K562 (cell line): Measurements from ENCODE around the gene LZTFL1. TPM values are rescaled to one million over a fixed set of nuclear protein-coding genes. Genes with fewer than 3 reads are reported as not detected.

Experiments used
- ATAC-seq: fragments of 200-7000 bp; cut with Tn5 transposase; 3 replicates; pipeline ENCODE4 v1.9.1; 2020; ENCODE audit warnings: moderate library complexity
- BruUV-seq: library from RNA; stranded (reverse); fragments of 400-500 nt; replicated peaks from 2 replicates; lab custom pipeline; 2021; lab: Mats Ljungman, UMichigan
- CTCF ChIA-PET: fragments of 300-600 bp; formaldehyde crosslinking; extraction: SDS; loops from one replicate; lab custom pipeline; 2021; ENCODE audit warnings: low intra/inter-chr PET ratio; lab: Yijun Ruan, JAX
- POLR2A ChIA-PET: fragments of 300-600, 350-650 bp; sonication (Branson Sonifier 250); formaldehyde crosslinking; extraction: SDS; loops from one replicate; lab custom pipeline; 2021; ENCODE audit warnings: antibody characterized with exemption, inconsistent platforms; lab: Yijun Ruan, JAX
- DNase-seq, 4 experiments: peaks; one replicate each; pipeline versions ENCODE4 v3.0.0 to v3.0.0-alpha.2; 2011 to 2018; ENCODE audit warnings: low spot score in 3 of 4, mixed read lengths in 3 of 4; ENCODE audit errors: extremely low read depth in 1 of 4
- FAIRE-seq: peaks from 2 replicates; lab custom pipeline; 2011; peaks lifted over from hg19 to GRCh38; lab: Jason Lieb, UNC
- H2AFZ ChIP-seq: 2 replicates; pipeline ENCODE4 v1.6.0; 2011; ENCODE audit warnings: low read depth, low read length, control low read depth, inconsistent platforms
- H3K27ac ChIP-seq: fragments of 200-600 bp; 3 replicates; pipeline ENCODE4 v1.8.0; 2011; ENCODE audit warnings: low read depth, mild to moderate bottlenecking, control low read depth, inconsistent platforms, low read length, moderate library complexity, mixed read lengths; ENCODE audit errors: extremely low read depth
- H3K27me3 ChIP-seq, 2 experiments: fragments of 300-600 bp in 1 of 2; 2 replicates in 1 of 2; 3 replicates in 1 of 2; pipeline versions ENCODE4 v1.6.0 to v1.8.0; 2011; ENCODE audit warnings: inconsistent platforms in 2 of 2, low read length in 2 of 2, mild to moderate bottlenecking in 1 of 2, mixed read lengths in 1 of 2, moderate library complexity in 1 of 2; ENCODE audit not compliant: control insufficient read depth in 2 of 2, insufficient read depth in 2 of 2
- H3K36me3 ChIP-seq: fragments of 300-600 bp; 3 replicates; pipeline ENCODE4 v1.8.0; 2011; ENCODE audit warnings: mild to moderate bottlenecking, low read length, inconsistent platforms; ENCODE audit not compliant: control insufficient read depth, insufficient read depth
- H3K4me1 ChIP-seq, 2 experiments: fragments of 200-600 bp in 1 of 2; replicated peaks in 1 of 2; 2 replicates in 1 of 2; 3 replicates in 1 of 2; pipeline versions ENCODE4 v1.5.1 to v1.8.0; 2011; ENCODE audit warnings: inconsistent platforms in 2 of 2, low read length in 2 of 2, mild to moderate bottlenecking in 1 of 2, mixed read lengths in 1 of 2, moderate library complexity in 1 of 2; ENCODE audit not compliant: control insufficient read depth in 2 of 2, insufficient read depth in 2 of 2
- H3K4me2 ChIP-seq: 2 replicates; pipeline ENCODE4 v1.6.1; 2011; ENCODE audit warnings: low read length, control low read depth, inconsistent platforms, mixed read lengths; ENCODE audit not compliant: insufficient read depth
- H3K4me3 ChIP-seq: fragments of 200-600 bp; sonication (generic), shearing (Covaris generic); 2 replicates; pipeline ENCODE4 v1.5.1; 2016; ENCODE audit warnings: control low read depth, inconsistent platforms
- H3K79me2 ChIP-seq: fragments of 200-600 bp; 3 replicates; pipeline ENCODE4 v1.8.0; 2011; ENCODE audit warnings: low read length, inconsistent platforms; ENCODE audit not compliant: control insufficient read depth, insufficient read depth
- H3K9ac ChIP-seq, 2 experiments: 2 replicates each; pipeline versions ENCODE4 v1.6.0 to v1.6.1; 2011; ENCODE audit warnings: low read depth in 2 of 2, low read length in 2 of 2, control low read depth in 1 of 2, inconsistent platforms in 1 of 2, mild to moderate bottlenecking in 1 of 2, mixed read lengths in 1 of 2; ENCODE audit not compliant: insufficient read depth in 1 of 2
- H3K9me1 ChIP-seq: one replicate; pipeline ENCODE4 v1.6.0; 2011; ENCODE audit warnings: inconsistent platforms, mild to moderate bottlenecking, low read length, moderate library complexity; ENCODE audit not compliant: control insufficient read depth, insufficient read depth
- H3K9me3 ChIP-seq: replicated peaks from 2 replicates; pipeline ENCODE4 v1.5.1; 2011; ENCODE audit warnings: low read depth, low read length, inconsistent platforms; ENCODE audit not compliant: control insufficient read depth, insufficient read depth
- H4K20me1 ChIP-seq: replicated peaks from 2 replicates; pipeline ENCODE4 v1.6.1; 2011; ENCODE audit warnings: low read length, inconsistent platforms, mixed read lengths; ENCODE audit not compliant: control insufficient read depth, insufficient read depth
- EP400 ChIP-seq: fragments of 450-650 bp; IDR thresholded peaks from 2 replicates; pipeline ENCODE4 v1.6.1; 2017; ENCODE audit warnings: antibody characterized with exemption, mild to moderate bottlenecking, moderate library complexity
- FIP1L1 ChIP-seq: fragments of 200-400 bp; formaldehyde crosslinking; IDR thresholded peaks from 2 replicates; pipeline ENCODE4 v1.6.1; 2018; ENCODE audit warnings: mild to moderate bottlenecking, low read depth, low read length; ENCODE audit not compliant: poor library complexity, severe bottlenecking
- NFATC3 ChIP-seq: fragments of 450-650 bp; IDR thresholded peaks from 2 replicates; pipeline ENCODE4 v1.6.1; 2017; ENCODE audit warnings: mild to moderate bottlenecking
- PML ChIP-seq: IDR thresholded peaks from 2 replicates; pipeline ENCODE4 v1.6.1; 2012; ENCODE audit warnings: low read length, inconsistent platforms
- RBM25 ChIP-seq: fragments of 200-400 bp; formaldehyde crosslinking; IDR thresholded peaks from 2 replicates; pipeline ENCODE4 v1.6.1; 2018; ENCODE audit warnings: low read length, low read depth, moderate library complexity; ENCODE audit not compliant: severe bottlenecking
- RNF2 ChIP-seq: sonication (generic); IDR thresholded peaks from 2 replicates; pipeline ENCODE4 v1.6.1; 2016
- ZNF224 ChIP-seq: sonication (generic); formaldehyde crosslinking; IDR thresholded peaks from 2 replicates; pipeline ENCODE4 v1.8.0; 2022; ENCODE audit warnings: mild to moderate bottlenecking, missing genetic modification reagents
- ZNF324 ChIP-seq: fragments of 250-450 bp; sonication (Bioruptor Pico); IDR thresholded peaks from 2 replicates; pipeline ENCODE4 v1.4.0; 2020; ENCODE audit warnings: mild to moderate bottlenecking
- WGBS: fragments of 100-300 bp; shearing (Covaris generic); methylation state at CpG from one replicate; pipeline ENCODE4 v1.1.6; 2016; ENCODE audit warnings: low coverage, mixed read lengths; ENCODE audit not compliant: insufficient coverage; ENCODE audit errors: missing lambda C conversion rate; 5-methylcytosine and 5-hydroxymethylcytosine counted together
- in situ Hi-C: fragments of 300-500 bp; cut with MboI; formaldehyde crosslinking; loops from 4 replicates; pipeline ENCODE4 v1.15.0; 2018; ENCODE audit warnings: inconsistent platforms, mixed read lengths
- intact Hi-C: fragments of 100-400 bp; cut with micrococcal nuclease; formaldehyde crosslinking; loops from 2 replicates; pipeline ENCODE4 v1.14.2; 2022
- polyA plus RNA-seq, 8 experiments: library from polyadenylated mRNA; depleted of rRNA in 4 of 8; stranded (reverse) in 5 of 8; unstranded in 3 of 8; fragments of >200 nt; fragmentation: Nextera tagmentation in 2 of 8; fragmentation: Illumina TruSeq in 1 of 8; extraction: Ambion mirVana in 2 of 8; extraction: Trizol in 1 of 8; gene quantifications; 2 replicates each; pipeline versions ENCODE4 v1.2.1 to v1.2.3, GENCODE V29; 2011 to 2014; ENCODE audit warnings: inconsistent platforms in 1 of 8, missing spikeins in 1 of 8
- total RNA-seq, 7 experiments: library from RNA; depleted of rRNA in 6 of 7; stranded (reverse); fragments of >200 nt in 6 of 7; fragmentation: Illumina TruSeq in 2 of 7; extraction: Trizol in 2 of 7; gene quantifications; 2 replicates each; pipeline versions ENCODE4 v1.2.1 to v1.2.3, GENCODE V29; 2011 to 2021; ENCODE audit warnings: low replicate concordance in 1 of 7
- TF ChIP-seq, protein P1 (sequence below), 2 experiments: IDR thresholded peaks; 2 replicates each; pipeline ENCODE4 v1.6.1; 2011; ENCODE audit warnings: borderline replicate concordance in 1 of 2, control low read depth in 1 of 2, low read depth in 1 of 2, low read length in 1 of 2, mild to moderate bottlenecking in 1 of 2, mixed read lengths in 1 of 2, moderate library complexity in 1 of 2; ENCODE audit not compliant: insufficient read depth in 1 of 2, insufficient read length in 1 of 2, poor library complexity in 1 of 2, severe bottlenecking in 1 of 2; ENCODE audit errors: extremely low read depth in 1 of 2
- TF ChIP-seq, protein P2 (sequence below): fragments of 250-450 bp; sonication (Bioruptor Pico); IDR thresholded peaks from 2 replicates; pipeline ENCODE4 v1.6.1; 2021; ENCODE audit warnings: mild to moderate bottlenecking

Gene LZTFL1
- total and polyA plus RNA-seq, 9 of the 15 experiments (the other 6 are each of a cell fraction or from before 2014, with no cell fraction given), result 10.7 to 33.7 (median 15.3) TPM

DNA sequence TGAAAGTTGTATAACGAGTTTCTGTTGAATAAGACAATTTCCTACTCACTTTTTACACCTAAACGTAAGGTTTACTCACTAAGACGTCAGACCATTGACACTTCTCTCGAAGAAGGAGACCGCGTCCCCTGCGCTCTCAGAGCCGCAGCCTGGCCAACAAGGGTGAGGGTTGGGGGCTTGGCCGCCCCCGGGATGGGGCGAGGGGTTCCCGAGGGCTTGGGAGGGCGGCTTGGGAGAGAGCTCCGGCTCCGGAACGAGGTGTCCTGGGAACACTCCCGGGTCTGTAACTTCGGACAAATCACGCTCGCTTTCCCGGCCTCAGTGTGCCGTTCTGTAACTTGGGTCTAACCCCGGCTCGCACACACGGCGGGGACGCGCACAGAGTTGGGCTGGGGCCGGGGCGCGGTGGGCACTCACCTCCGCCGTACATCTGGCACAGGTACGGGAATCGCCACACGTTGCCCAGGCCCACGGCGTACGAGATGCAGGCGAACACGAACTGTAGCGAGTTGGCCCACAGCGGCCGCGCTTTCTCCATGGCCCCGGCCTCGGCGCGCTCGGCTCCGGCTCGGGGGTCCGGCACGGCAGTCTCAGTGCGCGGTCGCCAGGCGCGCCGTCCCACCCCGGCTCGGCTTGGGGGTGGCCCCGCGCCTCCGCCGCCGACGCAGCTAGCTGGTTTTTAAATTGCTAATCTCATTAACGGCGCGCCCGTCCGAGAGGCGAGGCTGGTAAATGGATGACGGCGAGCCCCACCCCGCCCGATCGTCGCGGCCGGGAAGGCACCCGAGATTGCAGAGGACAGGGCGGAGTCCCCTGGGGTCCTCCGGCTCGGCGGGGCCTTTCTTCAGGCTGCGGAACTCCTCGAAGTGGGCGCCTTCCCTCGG, 45.8 kb downstream of the LZTFL1 start, which contains the start of gene SLC6A20:
Gene SLC6A20, minus strand, starts transcription at position 655 of the 884 bp plus-strand sequence. Its CDS starts 117 bp downstream, at position 538.
- Histone ChIP-seq H3K9me1 (no peaks in the 10 kb centered on the region), H3K79me2 (no peaks in the 10 kb centered on the region), H3K9me3 (no peaks in the 10 kb centered on the region), H2AFZ (no peak within 1 kb of the TSS), H3K9ac (no peak within 1 kb of the TSS), H3K27ac (no peak within 1 kb of the TSS), H3K36me3 (no peaks in the 10 kb centered on the region), H3K4me3 (no peak within 1 kb of the TSS), H3K27me3 (peaks cover 49 to 72% of the 10 kb centered on the region in 2 experiments), H3K4me1 (peaks cover 0 to 10% of the 10 kb centered on the region in 2 experiments; a peak in 2 of 5 replicates), H3K4me2 (no peak within 1 kb of the TSS), H4K20me1 (no peaks in the 10 kb centered on the region)
- ATAC-seq (no peak), DNase-seq (no peak), FAIRE-seq (no peak)
- CTCF ChIA-PET, result no interaction called here
- intact Hi-C loops (no loop called here), in situ Hi-C loops (no loop called here)
- WGBS, result 37% methylated on average over 75 of the region's 91 CpGs
- POLR2A ChIA-PET, result no interaction called here
- BruUV-seq, result no TSS peak
- TF ChIP-seq, protein P1, sequence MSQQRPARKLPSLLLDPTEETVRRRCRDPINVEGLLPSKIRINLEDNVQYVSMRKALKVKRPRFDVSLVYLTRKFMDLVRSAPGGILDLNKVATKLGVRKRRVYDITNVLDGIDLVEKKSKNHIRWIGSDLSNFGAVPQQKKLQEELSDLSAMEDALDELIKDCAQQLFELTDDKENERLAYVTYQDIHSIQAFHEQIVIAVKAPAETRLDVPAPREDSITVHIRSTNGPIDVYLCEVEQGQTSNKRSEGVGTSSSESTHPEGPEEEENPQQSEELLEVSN (IDR thresholded peaks at IDR 0.05; ENCODE audit: borderline replicate concordance in 1 of 2, extremely low read depth in 1 of 2, insufficient read depth in 1 of 2, insufficient read length in 1 of 2, low read depth in 1 of 2, low read length in 1 of 2, poor library complexity in 1 of 2, severe bottlenecking in 1 of 2), result no peak
- TF ChIP-seq ZNF324 (CRISPR knock-in tag), result no peak
- no peak for TF ChIP-seq ZNF224 (CRISPR knock-in tag)
- peak; percentile 41; the same call in 1 of the 2 replicates for TF ChIP-seq RNF2
- TF ChIP-seq, protein P2, sequence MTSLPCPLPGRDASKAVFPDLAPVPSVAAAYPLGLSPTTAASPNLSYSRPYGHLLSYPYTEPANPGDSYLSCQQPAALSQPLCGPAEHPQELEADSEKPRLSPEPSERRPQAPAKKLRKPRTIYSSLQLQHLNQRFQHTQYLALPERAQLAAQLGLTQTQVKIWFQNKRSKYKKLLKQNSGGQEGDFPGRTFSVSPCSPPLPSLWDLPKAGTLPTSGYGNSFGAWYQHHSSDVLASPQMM (CRISPR knock-in tag), result no peak
- TF ChIP-seq PML, result no peak
- no peak for TF ChIP-seq EP400
- TF ChIP-seq RBM25, result peak; percentile 69
- TF ChIP-seq FIP1L1, result peak; percentile 21
- no peak for TF ChIP-seq NFATC3
